ENCODE data around the gene FIG4. TPM values are rescaled to one million over a fixed set of nuclear protein-coding genes. Genes with fewer than 3 reads are reported as not detected.

The FIG4 gene
- polyA plus RNA-seq, 2 of the 4 experiments (the other 2 are of a cell fraction), result 6.2 to 11.2 TPM

DNA sequence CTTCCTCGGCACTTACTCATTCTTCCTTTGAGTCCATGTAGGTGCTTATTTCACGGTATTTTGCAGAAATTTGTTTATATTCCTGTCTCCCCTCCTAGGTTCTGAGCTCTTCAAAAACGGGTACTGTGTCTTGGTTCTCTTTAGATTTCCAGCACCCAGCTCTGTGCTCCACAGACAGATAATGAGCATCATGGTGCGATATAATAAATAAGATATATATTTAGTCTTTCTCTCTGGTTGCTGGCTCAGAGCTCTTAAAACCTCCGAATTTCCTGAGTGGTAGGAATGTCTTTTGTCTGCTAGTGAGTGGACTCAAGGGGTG, 179.0 kb downstream of the FIG4 start (continued):
- TF ChIP-seq JUN (IDR thresholded peaks at IDR 0.05) (no peak), NPAS2 (CRISPR knock-in tag; IDR thresholded peaks at IDR 0.05; ENCODE audit: borderline replicate concordance) (no peak), HOXB13 (CRISPR knock-in tag; IDR thresholded peaks at IDR 0.05; ENCODE audit: low read depth) (no peak), RFX5 (IDR thresholded peaks at IDR 0.05) (no peak), HOXB5 (CRISPR knock-in tag; IDR thresholded peaks at IDR 0.05) (no peak), E2F6 (IDR thresholded peaks at IDR 0.05; ENCODE audit: borderline replicate concordance, low read depth) (no peak), RCOR1 (IDR thresholded peaks at IDR 0.05; ENCODE audit: low read depth, low read length) (no peak)

DNA sequence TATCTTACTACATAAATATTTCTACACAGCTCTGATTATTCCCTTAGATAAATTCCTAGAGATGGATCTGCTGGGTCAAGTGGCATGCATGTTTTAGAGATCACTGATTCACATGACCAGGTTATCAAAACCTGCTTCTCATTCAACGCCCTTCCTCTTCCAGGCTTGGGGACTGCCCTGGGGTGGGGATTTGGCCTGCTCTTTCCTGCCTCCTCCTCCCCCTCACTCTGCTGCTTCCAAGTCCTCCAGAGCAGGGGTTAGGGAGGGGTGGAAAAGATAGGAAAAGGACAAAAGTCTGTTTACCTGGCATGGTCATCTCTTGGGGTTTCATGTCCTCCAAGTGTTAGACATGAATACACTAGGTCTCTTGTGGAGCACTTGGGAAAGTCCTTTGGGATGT, 181.5 kb downstream of the FIG4 start:
- WGBS (ENCODE audit: missing lambda C conversion rate), result 46% methylated on average over 1 of the region's 1 CpG
- Histone ChIP-seq H3K4me3 (no peak overlapping the region), H3K4me2 (no peak overlapping the region), H3K27ac (no peak overlapping the region), H3K4me1 (no peaks in the 10 kb centered on the region), H3K9me3 (no peaks in the 10 kb centered on the region)
- TF ChIP-seq BHLHE40 (IDR thresholded peaks at IDR 0.05; ENCODE audit: low read depth, low read length) (no peak), CHD4 (IDR thresholded peaks at IDR 0.05; ENCODE audit: borderline replicate concordance) (no peak), ZC3H11A (IDR thresholded peaks at IDR 0.05) (no peak), NFE2L2 (conservative IDR thresholded peaks at IDR 0.05; ENCODE audit: low read length) (no peak), ZFP36 (IDR thresholded peaks at IDR 0.05; ENCODE audit: borderline replicate concordance, partially characterized antibody) (no peak), CHD2 (IDR thresholded peaks at IDR 0.05; ENCODE audit: low read length, partially characterized antibody) (no peak), SREBF2 (IDR thresholded peaks at IDR 0.05) (no peak), SMC3 (IDR thresholded peaks at IDR 0.05) (no peak), CBX8 (IDR thresholded peaks at IDR 0.05) (no peak), E2F6 (IDR thresholded peaks at IDR 0.05; ENCODE audit: borderline replicate concordance, low read depth) (no peak), EHMT2 (IDR thresholded peaks at IDR 0.05; ENCODE audit: low read depth) (no peak), JUNB (IDR thresholded peaks at IDR 0.05) (no peak), EHF (CRISPR knock-in tag; IDR thresholded peaks at IDR 0.05) (no peak), ZNF302 (CRISPR knock-in tag; IDR thresholded peaks at IDR 0.05) (no peak), TP53 (CRISPR knock-in tag; IDR thresholded peaks at IDR 0.05) (no peak), NR3C1 (IDR thresholded peaks at IDR 0.05) (no peak)
- TF ChIP-seq, protein P1, sequence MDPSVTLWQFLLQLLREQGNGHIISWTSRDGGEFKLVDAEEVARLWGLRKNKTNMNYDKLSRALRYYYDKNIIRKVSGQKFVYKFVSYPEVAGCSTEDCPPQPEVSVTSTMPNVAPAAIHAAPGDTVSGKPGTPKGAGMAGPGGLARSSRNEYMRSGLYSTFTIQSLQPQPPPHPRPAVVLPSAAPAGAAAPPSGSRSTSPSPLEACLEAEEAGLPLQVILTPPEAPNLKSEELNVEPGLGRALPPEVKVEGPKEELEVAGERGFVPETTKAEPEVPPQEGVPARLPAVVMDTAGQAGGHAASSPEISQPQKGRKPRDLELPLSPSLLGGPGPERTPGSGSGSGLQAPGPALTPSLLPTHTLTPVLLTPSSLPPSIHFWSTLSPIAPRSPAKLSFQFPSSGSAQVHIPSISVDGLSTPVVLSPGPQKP (IDR thresholded peaks at IDR 0.05; ENCODE audit: low read depth, low read length), result no peak
- TF ChIP-seq, protein P2, sequence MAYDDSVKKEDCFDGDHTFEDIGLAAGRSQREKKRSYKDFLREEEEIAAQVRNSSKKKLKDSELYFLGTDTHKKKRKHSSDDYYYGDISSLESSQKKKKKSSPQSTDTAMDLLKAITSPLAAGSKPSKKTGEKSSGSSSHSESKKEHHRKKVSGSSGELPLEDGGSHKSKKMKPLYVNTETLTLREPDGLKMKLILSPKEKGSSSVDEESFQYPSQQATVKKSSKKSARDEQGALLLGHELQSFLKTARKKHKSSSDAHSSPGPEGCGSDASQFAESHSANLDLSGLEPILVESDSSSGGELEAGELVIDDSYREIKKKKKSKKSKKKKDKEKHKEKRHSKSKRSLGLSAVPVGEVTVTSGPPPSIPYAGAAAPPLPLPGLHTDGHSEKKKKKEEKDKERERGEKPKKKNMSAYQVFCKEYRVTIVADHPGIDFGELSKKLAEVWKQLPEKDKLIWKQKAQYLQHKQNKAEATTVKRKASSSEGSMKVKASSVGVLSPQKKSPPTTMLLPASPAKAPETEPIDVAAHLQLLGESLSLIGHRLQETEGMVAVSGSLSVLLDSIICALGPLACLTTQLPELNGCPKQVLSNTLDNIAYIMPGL (CRISPR knock-in tag; IDR thresholded peaks at IDR 0.05; ENCODE audit: borderline replicate concordance), result no peak
- no peak for DNase-seq (ENCODE audit: low read depth in 1 of 2, low spot score in 1 of 2)
- ATAC-seq, result no peak
- ChIA-PET POLR2A (no interaction called here), CTCF (no interaction called here)
- FAIRE-seq, result no peak

Measured in A549 (cell line).